Cardiac fibroblast (primary cell): ENCODE data around the gene CDK5.

Experiments
- DNase-seq, 2 donors: peaks; one replicate each; pipeline versions ENCODE4 v3.0.0 to v3.0.0-alpha.2; 2010; ENCODE audit warnings: low read depth in 2 of 2
- H3K4me3 ChIP-seq, 2 donors: replicated peaks in 1 of 2; 1 replicate in 1 of 2; 2 replicates in 1 of 2; pipeline ENCODE4 v1.5.1; 2011; ENCODE audit warnings: low read depth in 2 of 2, low read length in 2 of 2, mild to moderate bottlenecking in 2 of 2, moderate library complexity in 1 of 2
- TF ChIP-seq, protein P1 (sequence below): IDR thresholded peaks from one replicate; pipeline ENCODE4 v1.5.1; 2011; ENCODE audit warnings: low read depth, mild to moderate bottlenecking, low read length, inconsistent platforms

Gene CDK5

DNA sequence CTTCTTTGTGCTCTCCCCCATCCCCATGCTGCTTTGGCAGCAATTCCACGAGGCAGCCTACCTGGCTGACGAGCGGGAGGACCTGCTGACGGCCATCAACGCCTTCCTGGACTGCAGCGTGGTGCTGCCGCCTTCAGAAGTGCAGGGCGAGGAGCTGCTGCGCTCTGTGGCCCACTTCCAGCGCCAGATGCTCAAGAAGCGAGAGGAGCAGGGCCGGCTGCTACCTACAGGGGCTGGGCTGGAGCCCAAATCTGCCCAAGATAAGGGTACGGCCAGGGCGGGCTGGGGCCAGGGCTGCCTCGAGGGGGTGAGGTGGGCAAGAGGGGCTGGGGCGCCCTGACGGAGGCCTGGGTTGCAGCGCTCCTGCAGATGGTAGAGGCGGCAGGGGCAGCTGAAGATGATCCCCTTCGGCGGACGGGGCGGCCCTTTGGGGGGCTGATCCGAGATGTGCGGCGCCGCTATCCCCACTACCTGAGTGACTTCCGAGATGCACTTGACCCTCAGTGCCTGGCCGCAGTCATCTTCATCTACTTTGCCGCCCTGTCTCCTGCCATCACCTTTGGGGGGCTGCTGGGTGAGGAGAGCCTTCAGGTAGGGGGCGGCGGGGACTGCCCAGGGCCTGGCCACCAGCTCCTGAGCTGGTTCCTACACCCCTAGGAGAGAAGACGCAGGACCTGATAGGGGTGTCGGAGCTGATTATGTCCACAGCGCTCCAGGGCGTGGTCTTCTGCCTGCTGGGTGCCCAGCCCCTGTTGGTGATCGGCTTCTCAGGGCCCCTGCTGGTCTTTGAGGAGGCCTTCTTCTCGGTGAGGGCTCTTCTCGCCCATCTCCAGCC is 13.6 kb upstream of the CDK5 start:
- no peak overlapping the region for H3K4me3 ChIP-seq
- no peak for DNase-seq
- TF ChIP-seq, protein P1, sequence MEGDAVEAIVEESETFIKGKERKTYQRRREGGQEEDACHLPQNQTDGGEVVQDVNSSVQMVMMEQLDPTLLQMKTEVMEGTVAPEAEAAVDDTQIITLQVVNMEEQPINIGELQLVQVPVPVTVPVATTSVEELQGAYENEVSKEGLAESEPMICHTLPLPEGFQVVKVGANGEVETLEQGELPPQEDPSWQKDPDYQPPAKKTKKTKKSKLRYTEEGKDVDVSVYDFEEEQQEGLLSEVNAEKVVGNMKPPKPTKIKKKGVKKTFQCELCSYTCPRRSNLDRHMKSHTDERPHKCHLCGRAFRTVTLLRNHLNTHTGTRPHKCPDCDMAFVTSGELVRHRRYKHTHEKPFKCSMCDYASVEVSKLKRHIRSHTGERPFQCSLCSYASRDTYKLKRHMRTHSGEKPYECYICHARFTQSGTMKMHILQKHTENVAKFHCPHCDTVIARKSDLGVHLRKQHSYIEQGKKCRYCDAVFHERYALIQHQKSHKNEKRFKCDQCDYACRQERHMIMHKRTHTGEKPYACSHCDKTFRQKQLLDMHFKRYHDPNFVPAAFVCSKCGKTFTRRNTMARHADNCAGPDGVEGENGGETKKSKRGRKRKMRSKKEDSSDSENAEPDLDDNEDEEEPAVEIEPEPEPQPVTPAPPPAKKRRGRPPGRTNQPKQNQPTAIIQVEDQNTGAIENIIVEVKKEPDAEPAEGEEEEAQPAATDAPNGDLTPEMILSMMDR: no peak

DNA sequence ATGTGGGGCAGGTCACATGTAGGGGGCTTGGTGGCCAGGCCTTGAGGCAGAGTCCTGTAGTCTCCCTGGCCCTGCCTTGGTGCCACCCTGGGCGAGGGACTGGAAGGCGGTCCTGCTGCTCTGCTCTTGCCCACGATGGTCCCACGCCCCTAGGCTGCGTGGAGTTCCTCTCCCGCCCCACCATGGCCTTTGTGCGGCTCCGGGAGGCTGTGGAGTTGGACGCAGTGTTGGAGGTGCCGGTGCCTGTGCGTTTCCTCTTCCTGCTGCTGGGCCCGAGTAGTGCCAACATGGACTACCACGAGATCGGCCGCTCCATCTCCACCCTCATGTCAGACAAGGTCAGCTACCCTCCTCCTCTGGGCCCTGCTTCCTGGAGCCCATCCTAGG is 12.9 kb upstream of the CDK5 start:
- H3K4me3 ChIP-seq: no peak overlapping the region
- DNase-seq: no peak
- TF ChIP-seq, protein P1: no peak

DNA sequence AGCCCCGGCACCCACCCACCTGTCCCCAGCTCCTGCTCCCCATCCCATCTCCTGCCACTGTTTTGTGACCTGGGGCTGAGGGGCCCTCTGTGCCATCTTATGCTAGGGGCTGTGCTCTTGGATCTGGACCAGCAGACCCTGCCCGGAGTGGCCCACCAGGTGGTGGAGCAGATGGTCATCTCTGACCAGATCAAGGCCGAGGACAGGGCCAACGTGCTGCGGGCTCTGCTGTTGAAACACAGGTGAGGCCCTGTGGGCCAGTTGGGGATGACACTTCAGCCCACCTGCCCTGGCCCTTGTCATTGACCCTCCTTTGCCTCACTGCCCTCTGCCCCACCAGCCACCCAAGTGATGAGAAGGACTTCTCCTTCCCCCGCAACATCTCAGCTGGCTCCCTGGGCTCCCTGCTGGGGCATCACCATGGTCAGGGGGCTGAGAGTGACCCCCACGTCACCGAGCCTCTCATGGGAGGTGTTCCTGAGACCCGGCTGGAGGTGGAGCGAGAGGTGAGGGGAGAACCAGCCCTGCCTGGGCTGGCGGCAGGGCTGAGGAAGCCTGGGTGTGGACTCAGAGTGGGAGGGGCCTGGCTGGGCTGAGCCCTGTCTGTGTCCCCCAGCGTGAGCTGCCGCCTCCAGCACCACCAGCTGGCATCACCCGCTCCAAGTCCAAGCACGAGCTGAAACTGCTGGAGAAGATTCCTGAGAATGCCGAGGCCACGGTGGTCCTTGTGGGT is 12.3 kb upstream of the CDK5 start:
- TF ChIP-seq, protein P1: no peak
- H3K4me3 ChIP-seq: no peak overlapping the region
- no peak for DNase-seq

GRCh38 chr7:151068069-151068773 is 10.5 kb upstream of the CDK5 start:
- H3K4me3 ChIP-seq: no peak overlapping the region
- DNase-seq: peak; percentile 47 to 69
- TF ChIP-seq, protein P1: no peak

GRCh38 chr7:151066273-151066974 is 8.7 kb upstream of the CDK5 start:
- H3K4me3 ChIP-seq: no peak overlapping the region
- TF ChIP-seq, protein P1: no peak
- DNase-seq: no peak

GRCh38 chr7:151065516-151065915 is 7.8 kb upstream of the CDK5 start:
- no peak overlapping the region for H3K4me3 ChIP-seq
- TF ChIP-seq, protein P1: no peak
- no peak for DNase-seq
